PC-3 (cell line): ENCODE results near the gene ABLIM2. TPM values are rescaled to one million over a fixed set of nuclear protein-coding genes. Genes with fewer than 3 reads are reported as not detected.

Experiments used
- ATAC-seq: fragments of 200-7000 bp; cut with Tn5 transposase; 2 replicates; pipeline ENCODE4 v1.9.1; 2020; ENCODE audit warnings: mild to moderate bottlenecking, moderate library complexity
- BruUV-seq: library from RNA; stranded (reverse); fragments of 400-500 nt; replicated peaks from 2 replicates; lab custom pipeline; 2021; lab: Mats Ljungman, UMichigan
- CTCF ChIA-PET: fragments of 300-600 bp; sonication (Branson Sonifier 250); formaldehyde crosslinking; loops from one replicate; lab custom pipeline; 2022; ENCODE audit warnings: antibody characterized with exemption; lab: Charles Lee
- POLR2A ChIA-PET: fragments of 300-600 bp; sonication (Branson Sonifier 250); formaldehyde crosslinking; loops from one replicate; lab custom pipeline; 2022; ENCODE audit warnings: antibody characterized with exemption; ENCODE audit not compliant: unreplicated experiment; lab: Charles Lee
- DNase-seq: peaks from one replicate; pipeline ENCODE4 v3.0.0-alpha.2; 2015
- H2AFZ ChIP-seq: fragments of 300-600 bp; sonication (generic); 2 replicates; pipeline ENCODE4 v1.6.0; 2016; ENCODE audit warnings: antibody characterized with exemption, low read length
- H3F3A ChIP-seq: fragments of 300-600 bp; sonication (generic); one replicate; pipeline ENCODE4 v1.6.0; 2017; ENCODE audit warnings: antibody characterized with exemption, low read length, control low read depth, mild to moderate bottlenecking; ENCODE audit not compliant: unreplicated experiment
- H3K27ac ChIP-seq: fragments of 300-600 bp; sonication (generic); 2 replicates; pipeline ENCODE4 v1.5.1; 2016; ENCODE audit warnings: mild to moderate bottlenecking, low read length
- H3K27me3 ChIP-seq: fragments of 300-600 bp; sonication (generic); 2 replicates; pipeline ENCODE4 v1.6.1; 2016; ENCODE audit warnings: low read length, mixed read lengths
- H3K36me3 ChIP-seq: fragments of 300-600 bp; sonication (generic); 2 replicates; pipeline ENCODE4 v1.6.1; 2016; ENCODE audit warnings: low read depth, mixed run types, low read length, mixed read lengths
- H3K4me1 ChIP-seq: fragments of 300-600 bp; sonication (generic); 2 replicates; pipeline ENCODE4 v1.5.1; 2016; ENCODE audit warnings: low read length; ENCODE audit not compliant: insufficient read depth
- H3K4me2 ChIP-seq: fragments of 300-600 bp; sonication (generic); 2 replicates; pipeline ENCODE4 v1.6.0; 2016; ENCODE audit warnings: low read length
- H3K4me3 ChIP-seq: fragments of 300-600 bp; sonication (generic); 2 replicates; pipeline ENCODE4 v1.5.1; 2016; ENCODE audit warnings: mild to moderate bottlenecking, low read length, mixed read lengths
- H3K79me2 ChIP-seq: fragments of 300-600 bp; sonication (generic); 2 replicates; pipeline ENCODE4 v1.6.1; 2017; ENCODE audit warnings: low read length, mixed read lengths
- H3K9ac ChIP-seq: fragments of 300-600 bp; sonication (generic); 2 replicates; pipeline ENCODE4 v1.6.0; 2016; ENCODE audit warnings: mild to moderate bottlenecking, low read length
- H3K9me2 ChIP-seq: fragments of 300-600 bp; sonication (generic); replicated peaks from 2 replicates; pipeline ENCODE4 v1.6.1; 2016; ENCODE audit warnings: mixed run types, low read length, mixed read lengths
- H3K9me3 ChIP-seq: fragments of 300-600 bp; sonication (generic); 2 replicates; pipeline ENCODE4 v1.6.1; 2016; ENCODE audit warnings: low read length, mixed read lengths
- H4K20me1 ChIP-seq: fragments of 300-600 bp; sonication (generic); 2 replicates; pipeline ENCODE4 v1.6.1; 2016; ENCODE audit warnings: low read length, mixed read lengths
- EZH2 ChIP-seq: fragments of 300-600 bp; sonication (generic); IDR thresholded peaks from one replicate; pipeline ENCODE4 v1.6.1; 2017; ENCODE audit warnings: antibody characterized with exemption, mild to moderate bottlenecking, low read length; ENCODE audit not compliant: unreplicated experiment
- EZH2phosphoT487 ChIP-seq: fragments of 300-600 bp; sonication (generic); IDR thresholded peaks from 2 replicates; pipeline ENCODE4 v1.6.1; 2018; ENCODE audit warnings: mild to moderate bottlenecking, antibody characterized with exemption, low read length, borderline replicate concordance
- intact Hi-C: fragments of 100-400 bp; cut with micrococcal nuclease; formaldehyde crosslinking; loops from 2 replicates; pipeline ENCODE4 v1.9.0; 2023
- total RNA-seq: library from RNA; depleted of rRNA; stranded (reverse); fragments of >200 nt; gene quantifications from 2 replicates; pipeline ENCODE4 v1.2.3, GENCODE V29; 2014
- TF ChIP-seq, protein P1 (sequence below): fragments of 300-600 bp; sonication (generic); conservative IDR thresholded peaks from 2 replicates; pipeline ENCODE4 v1.5.1; 2017; ENCODE audit warnings: antibody characterized with exemption, low read depth, mild to moderate bottlenecking, low read length

Gene ABLIM2
- total RNA-seq, 1 experiment from 2014 or later: 3.2 TPM

DNA sequence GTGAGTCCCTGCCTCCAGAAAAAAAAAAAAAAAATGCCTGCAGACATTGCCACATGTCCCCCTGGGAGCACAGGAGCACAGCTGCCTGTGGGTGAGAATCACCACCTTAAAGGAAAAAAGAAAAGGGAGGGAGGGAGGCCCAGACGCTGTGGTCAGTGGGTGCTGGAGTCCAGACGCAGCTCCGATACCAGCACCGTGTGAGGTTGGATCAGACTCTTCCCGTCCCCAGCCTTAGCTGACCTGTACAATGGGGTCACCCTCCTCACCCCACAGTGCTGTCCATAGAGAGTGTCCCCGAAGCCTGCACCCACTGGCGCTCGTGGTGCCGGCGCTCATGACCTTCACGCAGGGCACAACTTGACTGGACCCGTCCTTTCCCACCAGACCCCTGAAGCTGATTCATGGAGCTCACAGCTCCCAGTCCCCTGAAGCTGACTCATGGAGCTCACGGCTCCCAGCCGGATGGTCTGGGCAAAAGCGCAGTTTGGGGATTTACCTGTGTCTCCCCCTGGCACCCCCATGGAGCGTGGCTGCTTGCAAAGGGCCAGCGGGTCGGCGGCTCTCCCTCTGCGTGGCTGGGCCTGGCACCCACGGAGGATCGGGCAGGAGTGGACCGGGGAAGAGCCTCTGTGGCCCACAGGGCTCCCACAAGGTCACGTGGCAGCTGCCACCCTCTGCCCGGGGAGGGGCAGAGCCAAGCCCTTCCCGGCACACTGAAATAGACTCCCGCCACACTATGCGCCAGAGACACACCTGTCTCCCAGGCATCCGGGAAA is 31.4 kb downstream of the ABLIM2 start:
- TF ChIP-seq EZH2 (no peak), EZH2phosphoT487 (no peak)
- POLR2A ChIA-PET: no interaction called here
- H3K27me3 ChIP-seq: no peaks in the 10 kb centered on the region
- no peaks in the 10 kb centered on the region for H3K79me2 ChIP-seq
- no peak overlapping the region for H3K27ac ChIP-seq
- H3K4me1 ChIP-seq: no peaks in the 10 kb centered on the region
- H3F3A ChIP-seq: no peaks in the 10 kb centered on the region
- no peaks in the 10 kb centered on the region for H3K9me3 ChIP-seq
- H2AFZ ChIP-seq: no peak overlapping the region
- H4K20me1 ChIP-seq: no peaks in the 10 kb centered on the region
- intact Hi-C loops: no loop called here
- ATAC-seq (no peak), DNase-seq (no peak)
- H3K9me2 ChIP-seq: no peaks in the 10 kb centered on the region
- H3K4me2 ChIP-seq: no peak overlapping the region
- no peak overlapping the region for H3K4me3 ChIP-seq
- CTCF ChIA-PET: no interaction called here
- no TSS peak for BruUV-seq
- no peaks in the 10 kb centered on the region for H3K36me3 ChIP-seq
- no peak overlapping the region for H3K9ac ChIP-seq

DNA sequence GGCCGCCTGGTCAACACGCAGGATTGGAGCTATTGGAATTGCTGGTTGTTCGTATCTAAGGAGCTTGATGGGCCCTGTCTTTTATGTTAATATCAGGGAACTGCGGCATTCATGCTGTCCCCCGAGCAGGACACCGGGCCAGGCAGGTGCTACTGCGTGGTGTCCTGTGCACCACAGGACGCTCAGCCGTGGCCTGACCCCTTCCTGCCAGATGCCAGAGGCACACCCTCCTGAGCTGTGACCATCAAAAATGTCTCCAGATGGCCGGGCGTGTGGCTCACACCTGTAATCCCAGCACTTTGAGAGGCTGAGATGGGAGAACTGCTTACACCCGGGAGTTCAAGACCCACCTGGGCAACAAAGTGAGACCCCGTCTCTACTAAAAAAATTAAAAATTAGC is 32.1 kb downstream of the ABLIM2 start:
- POLR2A ChIA-PET: no interaction called here
- intact Hi-C loops: no loop called here
- ATAC-seq (no peak), DNase-seq (no peak)
- BruUV-seq: no TSS peak
- no peak overlapping the region for H3K9ac ChIP-seq
- H3K4me3 ChIP-seq: no peak overlapping the region
- no peaks in the 10 kb centered on the region for H3F3A ChIP-seq
- no peaks in the 10 kb centered on the region for H3K27me3 ChIP-seq
- no peak for TF ChIP-seq EZH2
- TF ChIP-seq, protein P1, sequence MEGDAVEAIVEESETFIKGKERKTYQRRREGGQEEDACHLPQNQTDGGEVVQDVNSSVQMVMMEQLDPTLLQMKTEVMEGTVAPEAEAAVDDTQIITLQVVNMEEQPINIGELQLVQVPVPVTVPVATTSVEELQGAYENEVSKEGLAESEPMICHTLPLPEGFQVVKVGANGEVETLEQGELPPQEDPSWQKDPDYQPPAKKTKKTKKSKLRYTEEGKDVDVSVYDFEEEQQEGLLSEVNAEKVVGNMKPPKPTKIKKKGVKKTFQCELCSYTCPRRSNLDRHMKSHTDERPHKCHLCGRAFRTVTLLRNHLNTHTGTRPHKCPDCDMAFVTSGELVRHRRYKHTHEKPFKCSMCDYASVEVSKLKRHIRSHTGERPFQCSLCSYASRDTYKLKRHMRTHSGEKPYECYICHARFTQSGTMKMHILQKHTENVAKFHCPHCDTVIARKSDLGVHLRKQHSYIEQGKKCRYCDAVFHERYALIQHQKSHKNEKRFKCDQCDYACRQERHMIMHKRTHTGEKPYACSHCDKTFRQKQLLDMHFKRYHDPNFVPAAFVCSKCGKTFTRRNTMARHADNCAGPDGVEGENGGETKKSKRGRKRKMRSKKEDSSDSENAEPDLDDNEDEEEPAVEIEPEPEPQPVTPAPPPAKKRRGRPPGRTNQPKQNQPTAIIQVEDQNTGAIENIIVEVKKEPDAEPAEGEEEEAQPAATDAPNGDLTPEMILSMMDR: no peak
- TF ChIP-seq EZH2phosphoT487: no peak
- no peak overlapping the region for H2AFZ ChIP-seq
- no peak overlapping the region for H3K4me2 ChIP-seq
- no peaks in the 10 kb centered on the region for H3K4me1 ChIP-seq
- no peaks in the 10 kb centered on the region for H3K9me2 ChIP-seq
- H3K9me3 ChIP-seq: no peaks in the 10 kb centered on the region
- H4K20me1 ChIP-seq: no peaks in the 10 kb centered on the region
- CTCF ChIA-PET: no interaction called here
- no peaks in the 10 kb centered on the region for H3K79me2 ChIP-seq
- H3K27ac ChIP-seq: no peak overlapping the region
- H3K36me3 ChIP-seq: no peaks in the 10 kb centered on the region

DNA sequence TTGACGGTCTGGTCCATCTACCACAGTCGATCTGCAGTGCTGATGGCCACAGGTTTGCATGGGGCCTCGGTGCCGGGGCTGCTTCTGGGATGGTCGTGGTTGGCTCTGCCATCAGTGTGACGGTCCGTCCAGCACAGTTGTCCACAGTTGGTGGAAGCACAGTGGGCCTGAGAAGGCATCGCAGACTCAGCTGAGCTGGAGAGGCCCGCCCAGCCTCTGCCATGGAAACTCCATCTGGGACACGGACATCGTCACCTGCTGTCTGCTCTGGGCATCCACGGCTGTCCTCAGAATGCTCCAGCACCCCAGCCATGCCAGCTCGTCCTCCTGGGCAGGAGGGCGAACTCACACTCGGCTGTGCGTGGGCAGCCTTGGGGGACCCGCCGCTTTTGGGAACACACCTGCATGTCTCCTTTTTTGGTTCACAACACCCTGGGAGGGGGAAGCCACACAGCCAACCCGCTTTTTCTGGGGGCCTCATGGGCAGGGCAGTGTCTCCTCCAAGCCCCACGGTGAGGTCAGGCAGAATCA is 33.0 kb downstream of the ABLIM2 start:
- CTCF ChIA-PET: no interaction called here
- no peaks in the 10 kb centered on the region for H3K79me2 ChIP-seq
- H3K4me1 ChIP-seq: no peaks in the 10 kb centered on the region
- H3K9me2 ChIP-seq: no peaks in the 10 kb centered on the region
- no peak overlapping the region for H3K9ac ChIP-seq
- H3K36me3 ChIP-seq: no peaks in the 10 kb centered on the region
- BruUV-seq: no TSS peak
- intact Hi-C loops: no loop called here
- no peaks in the 10 kb centered on the region for H3K27me3 ChIP-seq
- TF ChIP-seq EZH2 (no peak), EZH2phosphoT487 (no peak)
- TF ChIP-seq, protein P1: no peak
- H4K20me1 ChIP-seq: no peaks in the 10 kb centered on the region
- H3K4me3 ChIP-seq: no peak overlapping the region
- POLR2A ChIA-PET: no interaction called here
- H3K9me3 ChIP-seq: no peaks in the 10 kb centered on the region
- DNase-seq: no peak
- H2AFZ ChIP-seq: no peak overlapping the region
- no peak for ATAC-seq
- no peak overlapping the region for H3K27ac ChIP-seq
- no peaks in the 10 kb centered on the region for H3F3A ChIP-seq
- H3K4me2 ChIP-seq: no peak overlapping the region
